DND-41 (cell line): ENCODE results near the gene CCDC93.

Experiments
- CTCF ChIP-seq: IDR thresholded peaks from 2 replicates; pipeline ENCODE4 v1.5.1; 2012; ENCODE audit warnings: borderline replicate concordance, low read length, moderate library complexity, mild to moderate bottlenecking; ENCODE audit not compliant: poor library complexity, severe bottlenecking; ENCODE audit errors: extremely low read depth
- EZH2 ChIP-seq: IDR thresholded peaks from 3 replicates; pipeline ENCODE4 v1.6.1; 2012; ENCODE audit warnings: borderline replicate concordance, low read depth, mild to moderate bottlenecking, moderate library complexity, low read length, inconsistent platforms; ENCODE audit not compliant: severe bottlenecking

- TF ChIP-seq CTCF: no peak
- TF ChIP-seq EZH2: no peak
Observed at GRCh38 chr2:117885308-117885707, 128.6 kb downstream of the CCDC93 start.
